GM23338 (cell line): Measurements from ENCODE around the gene FLYWCH1. TPM values are rescaled to one million over a fixed set of nuclear protein-coding genes. Genes with fewer than 3 reads are reported as not detected.

Experiments
- ATAC-seq: fragments of 200-7000 bp; cut with Tn5 transposase; 3 replicates; pipeline ENCODE4 v1.9.1; 2020
- DNase-seq: peaks from one replicate; pipeline ENCODE4 v3.0.0-alpha.2; 2015; ENCODE audit warnings: low spot score
- H2AFZ ChIP-seq: fragments of 200-600 bp; sonication (generic); 2 replicates; pipeline ENCODE4 v1.8.0; 2016; ENCODE audit warnings: antibody characterized with exemption, mild to moderate bottlenecking, moderate library complexity
- H3F3A ChIP-seq: fragments of 200-600 bp; sonication (generic); replicated peaks from 2 replicates; pipeline ENCODE4 v1.8.0; 2017; ENCODE audit warnings: antibody characterized with exemption, mixed run types, low read depth
- H3K27ac ChIP-seq: fragments of 200-600 bp; sonication (generic); 2 replicates; pipeline ENCODE4 v1.6.1; 2016; ENCODE audit warnings: low read depth
- H3K27me3 ChIP-seq: fragments of 200-600 bp; sonication (generic); 2 replicates; pipeline ENCODE4 v1.8.0; 2016; ENCODE audit warnings: mild to moderate bottlenecking, mixed run types, moderate library complexity; ENCODE audit not compliant: insufficient read depth
- H3K36me3 ChIP-seq: fragments of 200-600 bp; sonication (generic); 2 replicates; pipeline ENCODE4 v1.8.0; 2016; ENCODE audit warnings: mild to moderate bottlenecking; ENCODE audit not compliant: insufficient read depth
- H3K4me1 ChIP-seq: fragments of 200-600 bp; sonication (generic); 2 replicates; pipeline ENCODE4 v1.8.0; 2016; ENCODE audit warnings: mild to moderate bottlenecking, moderate library complexity; ENCODE audit not compliant: insufficient read depth
- H3K4me2 ChIP-seq: fragments of 200-600 bp; sonication (generic); 2 replicates; pipeline ENCODE4 v1.7.1; 2017; ENCODE audit warnings: mixed run types
- H3K4me3 ChIP-seq: fragments of 200-600 bp; sonication (generic); 2 replicates; pipeline ENCODE4 v1.6.1; 2016; ENCODE audit warnings: mixed run types
- H3K79me2 ChIP-seq: fragments of 200-600 bp; sonication (generic); replicated peaks from 2 replicates; pipeline ENCODE4 v1.8.0; 2017; ENCODE audit warnings: mild to moderate bottlenecking; ENCODE audit not compliant: insufficient read depth
- H3K9me2 ChIP-seq: fragments of 200-600 bp; sonication (generic); 2 replicates; pipeline ENCODE4 v1.8.0; 2017; ENCODE audit not compliant: insufficient read depth
- H4K20me1 ChIP-seq: fragments of 200-600 bp; sonication (generic); replicated peaks from 2 replicates; pipeline ENCODE4 v1.8.0; 2017; ENCODE audit warnings: mild to moderate bottlenecking; ENCODE audit not compliant: insufficient read depth
- H3K27ac Mint-ChIP-seq: 2 replicates; pipeline ENCODE4 v1.8.0; 2020; ENCODE audit warnings: inconsistent platforms, mild to moderate bottlenecking, moderate library complexity, mixed read lengths
- H3K27me3 Mint-ChIP-seq: 3 replicates; pipeline ENCODE4 v1.8.0; 2022; ENCODE audit warnings: low read depth, mild to moderate bottlenecking, moderate library complexity, mixed read lengths, inconsistent platforms; ENCODE audit not compliant: insufficient read depth, poor library complexity
- H3K36me3 Mint-ChIP-seq: 3 replicates; pipeline ENCODE4 v1.8.0; 2021; ENCODE audit warnings: low read depth, mild to moderate bottlenecking, inconsistent platforms, moderate library complexity, mixed read lengths
- H3K4me1 Mint-ChIP-seq: 3 replicates; pipeline ENCODE4 v1.8.0; 2020; ENCODE audit warnings: mild to moderate bottlenecking, inconsistent platforms, mixed read lengths
- H3K4me3 Mint-ChIP-seq: 3 replicates; pipeline ENCODE4 v1.8.0; 2021; ENCODE audit warnings: moderate library complexity, mild to moderate bottlenecking, inconsistent platforms, mixed read lengths
- H3K9me3 Mint-ChIP-seq: 3 replicates; pipeline ENCODE4 v1.8.0; 2020; ENCODE audit warnings: moderate library complexity, mild to moderate bottlenecking, inconsistent platforms, mixed read lengths
- CTCF ChIP-seq, 2 experiments: fragments of 200-600 bp in 1 of 2; sonication (generic) in 1 of 2; conservative IDR thresholded peaks; 2 replicates each; pipeline versions ENCODE4 v1.5.1 to v1.6.1; 2016 to 2017; ENCODE audit warnings: antibody characterized with exemption in 2 of 2, low read depth in 2 of 2, mild to moderate bottlenecking in 2 of 2, moderate library complexity in 1 of 2
- ETS1 ChIP-seq: IDR thresholded peaks from 2 replicates; pipeline ENCODE4 v1.6.1; 2016; ENCODE audit warnings: antibody characterized with exemption
- EZH2phosphoT487 ChIP-seq: fragments of 200-600 bp; sonication (generic); IDR thresholded peaks from one replicate; pipeline ENCODE4 v1.8.1; 2018; ENCODE audit warnings: antibody characterized with exemption; ENCODE audit not compliant: unreplicated experiment
- JUNB ChIP-seq: IDR thresholded peaks from one replicate; pipeline ENCODE4 v1.6.1; 2016; ENCODE audit warnings: antibody characterized with exemption; ENCODE audit not compliant: unreplicated experiment
- POLR2AphosphoS5 ChIP-seq: IDR thresholded peaks from 2 replicates; pipeline ENCODE4 v1.6.1; 2016; ENCODE audit warnings: antibody characterized with exemption, low read depth
- REST ChIP-seq: IDR thresholded peaks from one replicate; pipeline ENCODE4 v1.6.1; 2018; ENCODE audit warnings: antibody characterized with exemption; ENCODE audit not compliant: unreplicated experiment
- STAT1 ChIP-seq: IDR thresholded peaks from one replicate; pipeline ENCODE4 v1.6.1; 2016; ENCODE audit warnings: antibody characterized with exemption; ENCODE audit not compliant: unreplicated experiment
- ZNF114 ChIP-seq: fragments of 250-450 bp; sonication (Bioruptor Pico); IDR thresholded peaks from 2 replicates; pipeline ENCODE4 v1.5.0; 2020; ENCODE audit warnings: mild to moderate bottlenecking, moderate library complexity
- ZNF331 ChIP-seq: fragments of 250-450 bp; sonication (Bioruptor Pico); IDR thresholded peaks from 2 replicates; pipeline ENCODE4 v1.5.0; 2020; ENCODE audit warnings: low read depth, mild to moderate bottlenecking, moderate library complexity
- polyA plus RNA-seq: library from polyadenylated mRNA; unstranded; fragments of >200 nt; fragmentation: Nextera tagmentation; extraction: Ambion mirVana; gene quantifications from 2 replicates; pipeline ENCODE4 v1.2.1, GENCODE V29; 2016
- total RNA-seq: library from RNA; depleted of rRNA; stranded (reverse); fragments of >200 nt; shearing (Covaris generic); gene quantifications from 2 replicates; pipeline ENCODE4 v1.2.3, GENCODE V29; 2014

The FLYWCH1 gene
- total and polyA plus RNA-seq, 2 experiments from 2014 or later = 6.0 to 29.3 TPM

- no peak for TF ChIP-seq CTCF (conservative IDR thresholded peaks at IDR 0.05; ENCODE audit: low read depth in 2 of 2)
- no peak for TF ChIP-seq ZNF114 (CRISPR knock-in tag)
- TF ChIP-seq EZH2phosphoT487 = no peak
- no peak for TF ChIP-seq ETS1
- TF ChIP-seq JUNB = no peak
- no peak for TF ChIP-seq STAT1
- no peak for TF ChIP-seq REST
Observed at GRCh38 chr16:2913603-2914002, 1.9 kb downstream of the FLYWCH1 start (continued).

GRCh38 chr16:2914233-2914632 lies 2.5 kb downstream of the FLYWCH1 start:
- Mint-ChIP-seq H3K4me3 (no peak overlapping the region; the same call in 2 of the 3 replicates), H3K9me3 (no peaks in the 10 kb centered on the region; the same call in 2 of the 3 replicates), H3K27ac (no peak overlapping the region), H3K4me1 (peaks cover 11% of the 10 kb centered on the region), H3K36me3 (peaks cover 3% of the 10 kb centered on the region; the same call in 2 of the 3 replicates), H3K27me3 (peaks cover 12% of the 10 kb centered on the region)
- Histone ChIP-seq H2AFZ (no peak overlapping the region), H3K79me2 (no peaks in the 10 kb centered on the region), H3K27ac (no peak overlapping the region), H4K20me1 (no peaks in the 10 kb centered on the region; the same call in 1 of the 2 replicates), H3K36me3 (0 out of 2 replicates have a peak, but pooled peaks cover 4% of the 10 kb centered on the region), H3K4me3 (no peak overlapping the region), H3F3A (peaks cover 15% of the 10 kb centered on the region; the same call in 1 of the 2 replicates), H3K4me1 (peaks cover 8% of the 10 kb centered on the region), H3K9me2 (no peaks in the 10 kb centered on the region), H3K4me2 (no peak overlapping the region), H3K27me3 (peaks cover 11% of the 10 kb centered on the region)
- no peak; the same call in 2 of the 3 replicates for ATAC-seq
- peak; percentile 50 for DNase-seq
- TF ChIP-seq CTCF (conservative IDR thresholded peaks at IDR 0.05; ENCODE audit: low read depth in 2 of 2) (peak in 1 of 2 experiments; percentile 14; a peak in 1 of 4 replicates), POLR2AphosphoS5 (no peak), ETS1 (no peak), REST (no peak), ZNF331 (CRISPR knock-in tag) (no peak)
